H1 (cell line): ENCODE data around the gene R3HCC1L. TPM values are rescaled to one million over a fixed set of nuclear protein-coding genes. Genes with fewer than 3 reads are reported as not detected.

Experiments
- CHD1 ChIP-seq: IDR thresholded peaks from 2 replicates; pipeline ENCODE4 v1.6.1; 2012; ENCODE audit warnings: low read depth, low read length, improper control_type of control experiment
- GABPA ChIP-seq: IDR thresholded peaks from 2 replicates; pipeline ENCODE4 v1.6.1; 2011; ENCODE audit warnings: mild to moderate bottlenecking, low read length, moderate library complexity, borderline replicate concordance; ENCODE audit not compliant: insufficient read depth
- KDM5A ChIP-seq: fragments of 200-600 bp; IDR thresholded peaks from 2 replicates; pipeline ENCODE4 v1.7.1; 2012; ENCODE audit warnings: mild to moderate bottlenecking, low read length, inconsistent platforms, mixed read lengths
- POLR2AphosphoS5 ChIP-seq: IDR thresholded peaks from 2 replicates; pipeline ENCODE4 v1.6.1; 2011; ENCODE audit warnings: low read depth, low read length
- RBBP5 ChIP-seq: IDR thresholded peaks from 2 replicates; pipeline ENCODE4 v1.7.1; 2012; ENCODE audit warnings: low read depth, mild to moderate bottlenecking, inconsistent platforms, low read length, moderate library complexity, borderline replicate concordance
- polyA plus RNA-seq, 7 experiments: library from polyadenylated mRNA; depleted of rRNA in 3 of 7; stranded (reverse) in 5 of 7; unstranded in 2 of 7; fragments of >200 nt in 5 of 7; fragments of 200-250 nt in 2 of 7; gene quantifications; 1 replicate in 5 of 7; 2 replicates in 1 of 7; 4 replicates in 1 of 7; pipeline versions ENCODE4 v1.2.1 to v1.2.3, GENCODE V29; 2011 to 2013; ENCODE audit warnings: missing spikeins in 2 of 7, mixed read lengths in 2 of 7
- total RNA-seq: library from RNA; stranded (reverse); fragmentation: NEBNext Ultra II Directional; extraction: Animal tissue kit (Norgen Biotek cat#: 25700); gene quantifications from 2 replicates; pipeline ENCODE4 v1.2.1, GENCODE V29; 2021

R3HCC1L gene
- total and polyA plus RNA-seq, 2 of the 8 experiments (the other 6 are each of a cell fraction or from before 2014, with no cell fraction given), result 6.9 to 13.9 TPM

GRCh38 chr10:98256692-98257091 is 122.2 kb downstream of the R3HCC1L start (continued):
- TF ChIP-seq KDM5A (no peak), CHD1 (no peak), POLR2AphosphoS5 (no peak), GABPA (no peak), RBBP5 (no peak)
